ENCODE measurements around the gene BHLHE40. TPM values are rescaled to one million over a fixed set of nuclear protein-coding genes. Genes with fewer than 3 reads are reported as not detected.
A peak's percentile ranks its signal among the peaks of the same experiment; 100 is the strongest.

The BHLHE40 gene
- total RNA-seq, 1 experiment from 2014 or later: 81.6 TPM

- no peak for ATAC-seq
- RAD21 ChIA-PET (ENCODE audit: low non-redundant PET in 1 of 2, low total read pairs in 2 of 2, uncharacterized antibody in 2 of 2, unreplicated experiment in 2 of 2): interaction anchor here (0.8 to 1.6 kb wide), 7 partner anchors 32 to 315 kb away, joined by 3 to 8 read pairs (median 4); partner anchors contain the start of gene BHLHE40 (in 1 of the 2)
- H2AFZ ChIP-seq (ENCODE audit: low read depth, low read length, poor library complexity, severe bottlenecking): no peak overlapping the region
Observed at GRCh38 chr3:5026046-5026362, 46.8 kb downstream of the BHLHE40 start.

DNA sequence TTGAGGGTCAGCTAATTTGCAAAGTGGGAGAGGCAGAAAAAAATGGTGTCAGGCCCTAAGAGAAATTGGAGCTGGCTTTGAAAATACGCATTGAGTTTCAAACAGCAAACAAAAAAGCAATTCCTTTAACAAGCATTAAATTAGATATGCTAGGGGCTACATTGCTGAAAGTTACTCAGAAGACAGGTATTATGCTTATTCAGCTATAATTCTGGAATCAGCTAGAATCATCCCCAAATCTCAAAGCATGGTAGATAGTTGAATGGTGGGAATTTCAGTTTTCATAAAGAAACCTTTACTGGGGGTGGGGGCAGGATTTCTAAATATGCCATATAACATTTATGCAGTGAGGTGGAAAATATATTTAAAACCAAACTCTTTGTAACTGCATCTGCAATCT, 50.5 kb downstream of the BHLHE40 start:
- BruUV-seq (replicated peaks): no TSS peak
- no peaks in the 10 kb centered on the region for H3K36me3 ChIP-seq (ENCODE audit: control insufficient read depth in 1 of 2, insufficient read depth in 2 of 2, low read length in 2 of 2)
- intact Hi-C loops (cut with micrococcal nuclease): loop anchor here (10.0 kb wide), 1 partner anchor 195 kb away; no protein-coding TSS in a partner anchor
- no peak overlapping the region for H3K9ac ChIP-seq (ENCODE audit: low read length)
- ATAC-seq (no peak), DNase-seq (ENCODE audit: low read depth, low spot score) (no peak)
- ChIA-PET RAD21 (ENCODE audit: low non-redundant PET in 1 of 2, low total read pairs in 2 of 2, uncharacterized antibody in 2 of 2, unreplicated experiment in 2 of 2) (no interaction called here), POLR2A (interaction anchor here (1.0 kb wide), 1 partner anchor 193 kb away, joined by 5 read pairs; no protein-coding TSS in a partner anchor), CTCF (no interaction called here)
- no peak for TF ChIP-seq EZH2phosphoT487 (IDR thresholded peaks at IDR 0.05; ENCODE audit: borderline replicate concordance)
- no peak for TF ChIP-seq ZNF274 (IDR thresholded peaks at IDR 0.05; ENCODE audit: low read depth, low read length)
- TF ChIP-seq SIN3A (IDR thresholded peaks at IDR 0.05; ENCODE audit: low read depth): no peak
- TF ChIP-seq ZBTB33 (IDR thresholded peaks at IDR 0.05; ENCODE audit: extremely low read depth, insufficient replicate concordance, low read length): no peak
- no peak for TF ChIP-seq ELF1 (IDR thresholded peaks at IDR 0.05; ENCODE audit: borderline replicate concordance, low read depth)
- TF ChIP-seq, protein P1, sequence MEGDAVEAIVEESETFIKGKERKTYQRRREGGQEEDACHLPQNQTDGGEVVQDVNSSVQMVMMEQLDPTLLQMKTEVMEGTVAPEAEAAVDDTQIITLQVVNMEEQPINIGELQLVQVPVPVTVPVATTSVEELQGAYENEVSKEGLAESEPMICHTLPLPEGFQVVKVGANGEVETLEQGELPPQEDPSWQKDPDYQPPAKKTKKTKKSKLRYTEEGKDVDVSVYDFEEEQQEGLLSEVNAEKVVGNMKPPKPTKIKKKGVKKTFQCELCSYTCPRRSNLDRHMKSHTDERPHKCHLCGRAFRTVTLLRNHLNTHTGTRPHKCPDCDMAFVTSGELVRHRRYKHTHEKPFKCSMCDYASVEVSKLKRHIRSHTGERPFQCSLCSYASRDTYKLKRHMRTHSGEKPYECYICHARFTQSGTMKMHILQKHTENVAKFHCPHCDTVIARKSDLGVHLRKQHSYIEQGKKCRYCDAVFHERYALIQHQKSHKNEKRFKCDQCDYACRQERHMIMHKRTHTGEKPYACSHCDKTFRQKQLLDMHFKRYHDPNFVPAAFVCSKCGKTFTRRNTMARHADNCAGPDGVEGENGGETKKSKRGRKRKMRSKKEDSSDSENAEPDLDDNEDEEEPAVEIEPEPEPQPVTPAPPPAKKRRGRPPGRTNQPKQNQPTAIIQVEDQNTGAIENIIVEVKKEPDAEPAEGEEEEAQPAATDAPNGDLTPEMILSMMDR (IDR thresholded peaks at IDR 0.05 in 2 of 3, conservative IDR thresholded peaks at IDR 0.05 in 1 of 3; ENCODE audit: borderline replicate concordance in 1 of 3, insufficient read depth in 1 of 3, low read depth in 2 of 3, low read length in 2 of 3): no peak
- TF ChIP-seq ATF3 (IDR thresholded peaks at IDR 0.05): no peak
- TF ChIP-seq, protein P2, sequence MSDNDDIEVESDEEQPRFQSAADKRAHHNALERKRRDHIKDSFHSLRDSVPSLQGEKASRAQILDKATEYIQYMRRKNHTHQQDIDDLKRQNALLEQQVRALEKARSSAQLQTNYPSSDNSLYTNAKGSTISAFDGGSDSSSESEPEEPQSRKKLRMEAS (IDR thresholded peaks at IDR 0.05): no peak
- no peak for TF ChIP-seq FOSL1 (IDR thresholded peaks at IDR 0.05; ENCODE audit: low read depth)
- H4K20me1 ChIP-seq (ENCODE audit: insufficient read depth): no peaks in the 10 kb centered on the region
- peak overlapping the region; percentile 45 for H2AFZ ChIP-seq (ENCODE audit: low read depth, low read length, poor library complexity, severe bottlenecking)
- H3K4me1 ChIP-seq (ENCODE audit: control insufficient read depth in 1 of 2, insufficient read depth in 2 of 2, low read length in 2 of 2): peaks cover 15 to 27% of the 10 kb centered on the region in 2 experiments
- no peak overlapping the region for H3K27ac ChIP-seq (ENCODE audit: low read depth, low read length)
- no peaks in the 10 kb centered on the region for H3K9me3 ChIP-seq (ENCODE audit: control insufficient read depth in 1 of 2, insufficient read depth in 1 of 2, low read depth in 1 of 2, low read length in 2 of 2)
- H3K79me2 ChIP-seq (ENCODE audit: insufficient read depth, low read length): no peaks in the 10 kb centered on the region
- H3K4me2 ChIP-seq (ENCODE audit: low read length): no peak overlapping the region
- H3K9me2 ChIP-seq (ENCODE audit: insufficient read depth): no peaks in the 10 kb centered on the region
- H3K27me3 ChIP-seq (ENCODE audit: insufficient read depth, low read length): no peaks in the 10 kb centered on the region
- no peak overlapping the region for H3K4me3 ChIP-seq (replicated peaks in 1 of 2; ENCODE audit: low read depth in 1 of 2, low read length in 2 of 2)

More at GRCh38 chr3:5026046-5026362, 46.8 kb downstream of the BHLHE40 start:
- Histone ChIP-seq H3K4me2 (ENCODE audit: low read length) (peak overlapping the region; percentile 91), H3K9me3 (ENCODE audit: control insufficient read depth in 1 of 2, insufficient read depth in 1 of 2, low read depth in 1 of 2, low read length in 2 of 2) (no peaks in the 10 kb centered on the region), H3K4me3 (replicated peaks in 1 of 2; ENCODE audit: low read depth in 1 of 2, low read length in 2 of 2) (peak overlapping the region in 1 of 2 experiments; percentile 17; a peak in 2 of 4 replicates), H3K9me2 (ENCODE audit: insufficient read depth) (no peaks in the 10 kb centered on the region), H3K27me3 (ENCODE audit: insufficient read depth, low read length) (no peaks in the 10 kb centered on the region), H3K36me3 (ENCODE audit: control insufficient read depth in 1 of 2, insufficient read depth in 2 of 2, low read length in 2 of 2) (no peaks in the 10 kb centered on the region), H3K79me2 (ENCODE audit: insufficient read depth, low read length) (no peaks in the 10 kb centered on the region), H3K27ac (ENCODE audit: low read depth, low read length) (peak overlapping the region; percentile 31; the same call in 1 of the 2 replicates), H3K9ac (ENCODE audit: low read length) (peak overlapping the region; percentile 6; the same call in 1 of the 2 replicates), H3K4me1 (ENCODE audit: control insufficient read depth in 1 of 2, insufficient read depth in 2 of 2, low read length in 2 of 2) (peaks cover 43 to 64% of the 10 kb centered on the region in 2 experiments), H4K20me1 (ENCODE audit: insufficient read depth) (no peaks in the 10 kb centered on the region)
- no peak for TF ChIP-seq FOSL1 (IDR thresholded peaks at IDR 0.05; ENCODE audit: low read depth)
- TF ChIP-seq ZNF274 (IDR thresholded peaks at IDR 0.05; ENCODE audit: low read depth, low read length): no peak
- TF ChIP-seq TCF7L2 (IDR thresholded peaks at IDR 0.05; ENCODE audit: borderline replicate concordance, extremely low read depth, insufficient read depth, insufficient read length): no peak
- DNase-seq (ENCODE audit: low read depth, low spot score): no peak
- BruUV-seq (replicated peaks): TSS peak; percentile 28
- CTCF ChIA-PET: interaction anchor here (0.8 to 3.3 kb wide), 9 partner anchors 9 to 315 kb away, joined by 3 to 28 read pairs (median 4); partner anchors contain the start of gene BHLHE40
- POLR2A ChIA-PET: interaction anchor here (0.7 to 1.5 kb wide), 8 partner anchors 9 to 50 kb away, joined by 3 to 7 read pairs (median 4); partner anchors contain the start of gene BHLHE40
- intact Hi-C loops (cut with micrococcal nuclease): loop anchor here (10.0 kb wide), 1 partner anchor 191 kb away; no protein-coding TSS in a partner anchor

Measured in HCT116 (cell line).